ENCODE results near the gene AHCY.
"Not testable (repeated sequence)": the region's sequence is repeated elsewhere in the genome, so short reads cannot be mapped to it uniquely, and the experiment has no call there.

Gene AHCY

GRCh38 chr20:34343458-34344211 lies 40.5 kb upstream of the AHCY start:
- TF ChIP-seq, protein P1, sequence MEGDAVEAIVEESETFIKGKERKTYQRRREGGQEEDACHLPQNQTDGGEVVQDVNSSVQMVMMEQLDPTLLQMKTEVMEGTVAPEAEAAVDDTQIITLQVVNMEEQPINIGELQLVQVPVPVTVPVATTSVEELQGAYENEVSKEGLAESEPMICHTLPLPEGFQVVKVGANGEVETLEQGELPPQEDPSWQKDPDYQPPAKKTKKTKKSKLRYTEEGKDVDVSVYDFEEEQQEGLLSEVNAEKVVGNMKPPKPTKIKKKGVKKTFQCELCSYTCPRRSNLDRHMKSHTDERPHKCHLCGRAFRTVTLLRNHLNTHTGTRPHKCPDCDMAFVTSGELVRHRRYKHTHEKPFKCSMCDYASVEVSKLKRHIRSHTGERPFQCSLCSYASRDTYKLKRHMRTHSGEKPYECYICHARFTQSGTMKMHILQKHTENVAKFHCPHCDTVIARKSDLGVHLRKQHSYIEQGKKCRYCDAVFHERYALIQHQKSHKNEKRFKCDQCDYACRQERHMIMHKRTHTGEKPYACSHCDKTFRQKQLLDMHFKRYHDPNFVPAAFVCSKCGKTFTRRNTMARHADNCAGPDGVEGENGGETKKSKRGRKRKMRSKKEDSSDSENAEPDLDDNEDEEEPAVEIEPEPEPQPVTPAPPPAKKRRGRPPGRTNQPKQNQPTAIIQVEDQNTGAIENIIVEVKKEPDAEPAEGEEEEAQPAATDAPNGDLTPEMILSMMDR (conservative IDR thresholded peaks at IDR 0.05; ENCODE audit: control insufficient read depth, insufficient read depth, low read depth, low read length), result no peak
- no peak overlapping the region for H3K4me3 ChIP-seq (ENCODE audit: control insufficient read depth, low read depth, low read length)
- DNase-seq (ENCODE audit: low read depth), result no peak

- H3K4me3 ChIP-seq (ENCODE audit: control insufficient read depth, low read depth, low read length), result not testable (repeated sequence)
Observed at GRCh38 chr20:34341199-34341598, 38.0 kb upstream of the AHCY start.

GRCh38 chr20:34340726-34341125 lies 37.6 kb upstream of the AHCY start:
- DNase-seq (ENCODE audit: low read depth); H3K4me3 ChIP-seq (ENCODE audit: control insufficient read depth, low read depth, low read length): not testable (repeated sequence)

More at GRCh38 chr20:34341199-34341598, 38.0 kb upstream of the AHCY start:
- not testable (repeated sequence) for DNase-seq (ENCODE audit: low read depth)

DNA sequence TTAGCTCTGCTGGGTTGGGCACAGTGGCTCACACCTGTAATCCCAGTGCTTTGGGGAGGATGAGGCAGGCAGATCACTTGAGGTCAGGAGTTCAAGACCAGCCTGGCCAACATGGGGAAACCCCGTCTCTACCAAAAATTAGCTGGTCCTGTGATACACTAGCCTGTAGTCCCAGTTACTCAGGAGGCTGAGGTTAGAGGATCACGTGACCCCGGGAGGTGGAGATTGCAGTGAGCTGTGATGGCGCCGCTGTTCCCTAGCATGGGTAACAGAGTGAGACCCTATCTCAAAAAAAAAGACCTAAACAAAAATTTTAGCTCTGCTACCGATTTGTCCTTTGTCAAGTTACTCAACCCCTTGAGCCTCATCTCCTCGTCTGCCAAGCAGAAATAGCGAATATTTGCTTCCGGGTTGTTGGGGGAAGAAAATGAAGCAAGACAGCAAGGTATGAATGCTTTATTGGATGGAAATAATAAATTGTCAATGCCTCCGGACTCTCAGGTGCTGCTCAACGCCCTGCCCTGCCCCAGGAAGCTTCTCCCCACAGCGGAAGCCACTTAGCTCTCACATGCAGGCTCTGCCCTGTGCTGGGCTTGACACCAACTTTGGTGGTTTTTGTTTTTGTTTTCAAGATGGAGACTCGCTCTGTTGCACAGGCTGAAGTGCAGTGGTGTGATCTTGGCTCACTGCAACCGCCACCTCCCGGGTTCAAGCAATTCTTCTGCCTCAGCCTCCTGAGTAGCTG lies 35.0 kb upstream of the AHCY start:
- no peak for DNase-seq (ENCODE audit: low read depth)

DNA sequence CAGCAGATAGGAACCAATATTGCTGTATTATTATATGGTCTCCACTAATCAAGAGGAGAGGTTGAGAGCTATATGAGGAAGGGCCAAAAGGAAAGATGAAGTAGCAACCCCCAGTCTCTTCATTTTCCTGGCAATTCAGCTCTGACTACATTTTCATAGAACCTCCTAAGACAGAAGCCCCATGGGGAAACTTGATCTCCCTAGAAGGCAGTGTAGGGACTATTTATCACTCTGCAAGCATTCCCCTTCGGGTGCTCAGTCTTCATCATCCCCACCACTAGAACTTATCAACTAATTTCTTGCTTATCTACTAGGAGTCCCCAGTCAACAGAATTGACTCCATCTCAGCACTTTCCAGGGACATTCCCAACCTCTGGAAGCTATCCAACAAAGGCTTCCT lies 34.4 kb upstream of the AHCY start:
- no peak overlapping the region for H3K4me3 ChIP-seq (ENCODE audit: control insufficient read depth, low read depth, low read length)
- DNase-seq (ENCODE audit: low read depth), result no peak
- TF ChIP-seq, protein P1 (conservative IDR thresholded peaks at IDR 0.05; ENCODE audit: control insufficient read depth, insufficient read depth, low read depth, low read length), result no peak

More for the DNA sequence above, 35.0 kb upstream of the AHCY start:
- no peak overlapping the region for H3K4me3 ChIP-seq (ENCODE audit: control insufficient read depth, low read depth, low read length)
- TF ChIP-seq, protein P1 (conservative IDR thresholded peaks at IDR 0.05; ENCODE audit: control insufficient read depth, insufficient read depth, low read depth, low read length), result no peak

GRCh38 chr20:34334654-34335407 lies 31.7 kb upstream of the AHCY start:
- TF ChIP-seq, protein P1 (conservative IDR thresholded peaks at IDR 0.05; ENCODE audit: control insufficient read depth, insufficient read depth, low read depth, low read length), result no peak
- no peak overlapping the region for H3K4me3 ChIP-seq (ENCODE audit: control insufficient read depth, low read depth, low read length)
- no peak for DNase-seq (ENCODE audit: low read depth)

DNA sequence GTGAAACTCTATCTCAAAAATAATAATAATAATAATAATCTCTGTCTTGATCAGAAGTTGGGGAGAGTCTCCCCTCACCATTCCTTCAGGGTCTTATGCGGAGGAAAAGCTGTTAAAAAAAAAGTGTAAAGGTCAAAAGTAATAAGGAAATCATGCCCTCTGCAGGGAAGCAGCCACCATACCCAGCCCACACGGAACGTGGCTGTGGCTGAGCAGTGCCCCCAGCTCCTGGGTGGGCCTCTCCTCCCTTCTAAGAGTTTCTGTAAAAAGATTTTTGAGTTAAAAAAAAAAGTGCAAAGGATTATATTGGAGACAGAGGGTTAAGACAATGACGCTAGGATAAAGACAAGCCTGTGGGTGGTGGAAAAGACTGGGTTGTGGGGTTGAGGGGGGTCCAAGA lies 30.6 kb upstream of the AHCY start:
- no peak overlapping the region for H3K4me3 ChIP-seq (ENCODE audit: control insufficient read depth, low read depth, low read length)
- no peak for DNase-seq (ENCODE audit: low read depth)
- TF ChIP-seq, protein P1 (conservative IDR thresholded peaks at IDR 0.05; ENCODE audit: control insufficient read depth, insufficient read depth, low read depth, low read length), result no peak

All from fibroblast of mammary gland (primary cell).